Skeletal muscle tissue (tissue), 4 donors: ENCODE results near the gene PDE4D. TPM values are rescaled to one million over a fixed set of nuclear protein-coding genes. Genes with fewer than 3 reads are reported as not detected.

Experiments used
- H3K27ac ChIP-seq: one replicate; pipeline ENCODE4 v1.7.0; 2013; ENCODE audit warnings: mild to moderate bottlenecking, low read depth, low read length, inconsistent platforms
- H3K27me3 ChIP-seq, 3 donors: one replicate each; pipeline ENCODE4 v1.7.0; 2013; ENCODE audit warnings: low read length in 3 of 3; ENCODE audit not compliant: control insufficient read depth in 3 of 3, insufficient read depth in 3 of 3
- H3K36me3 ChIP-seq, 3 donors: one replicate each; pipeline ENCODE4 v1.7.0; 2013; ENCODE audit warnings: low read length in 3 of 3; ENCODE audit not compliant: control insufficient read depth in 3 of 3, insufficient read depth in 3 of 3
- H3K4me1 ChIP-seq, 3 donors: one replicate each; pipeline ENCODE4 v1.7.0; 2013; ENCODE audit warnings: low read length in 3 of 3, mild to moderate bottlenecking in 3 of 3; ENCODE audit not compliant: control insufficient read depth in 3 of 3, insufficient read depth in 3 of 3
- H3K4me3 ChIP-seq, 3 donors: one replicate each; pipeline ENCODE4 v1.7.0; 2013; ENCODE audit warnings: low read length in 3 of 3
- H3K9ac ChIP-seq, 3 donors: one replicate each; pipeline ENCODE4 v1.7.0; 2013; ENCODE audit warnings: low read length in 3 of 3, mild to moderate bottlenecking in 3 of 3, moderate library complexity in 2 of 3, low read depth in 1 of 3
- H3K9me3 ChIP-seq, 3 donors: one replicate each; pipeline ENCODE4 v1.7.0; 2013; ENCODE audit warnings: low read length in 3 of 3; ENCODE audit not compliant: control insufficient read depth in 3 of 3
- total RNA-seq: library from RNA; depleted of rRNA; stranded (reverse); fragments of >200 nt; gene quantifications from one replicate; pipeline ENCODE4 v1.2.3, GENCODE V29; 2014
- donor health status: Osteomylitis.

The PDE4D gene
- total RNA-seq, 1 donor from 2014 or later, result 59.0 TPM

- Histone ChIP-seq H3K27ac (no peak overlapping the region), H3K4me1 (no peaks in the 10 kb centered on the region), H3K9me3 (peaks cover 0 to 2% (median 0%) of the 10 kb centered on the region in 3 donors), H3K36me3 (no peaks in the 10 kb centered on the region), H3K9ac (no peak overlapping the region), H3K4me3 (no peak overlapping the region), H3K27me3 (no peaks in the 10 kb centered on the region)
These were observed 184.1 kb downstream of the PDE4D start for GRCh38 chr5:59709346-59709821.

GRCh38 chr5:59704936-59705335 is 188.6 kb downstream of the PDE4D start:
- no peaks in the 10 kb centered on the region for H3K27me3 ChIP-seq
- H3K9ac ChIP-seq, result no peak overlapping the region
- H3K4me1 ChIP-seq, result no peaks in the 10 kb centered on the region
- no peak overlapping the region for H3K4me3 ChIP-seq
- no peaks in the 10 kb centered on the region for H3K36me3 ChIP-seq
- no peak overlapping the region for H3K27ac ChIP-seq
- no peaks in the 10 kb centered on the region for H3K9me3 ChIP-seq

- Histone ChIP-seq H3K36me3 (no peaks in the 10 kb centered on the region), H3K9ac (no peak overlapping the region), H3K4me1 (no peaks in the 10 kb centered on the region), H3K9me3 (no peaks in the 10 kb centered on the region), H3K27me3 (no peaks in the 10 kb centered on the region), H3K27ac (no peak overlapping the region), H3K4me3 (no peak overlapping the region)
These were observed 189.7 kb downstream of the PDE4D start for GRCh38 chr5:59703789-59704188.

- no peaks in the 10 kb centered on the region for H3K4me1 ChIP-seq
- no peak overlapping the region for H3K4me3 ChIP-seq
- no peaks in the 10 kb centered on the region for H3K9me3 ChIP-seq
- no peak overlapping the region for H3K27ac ChIP-seq
- H3K9ac ChIP-seq, result no peak overlapping the region
- no peaks in the 10 kb centered on the region for H3K36me3 ChIP-seq
- no peaks in the 10 kb centered on the region for H3K27me3 ChIP-seq
These were observed 195.0 kb downstream of the PDE4D start for GRCh38 chr5:59698207-59699178.

- no peak overlapping the region for H3K27ac ChIP-seq
- H3K27me3 ChIP-seq, result no peaks in the 10 kb centered on the region
- H3K9me3 ChIP-seq, result no peaks in the 10 kb centered on the region
- no peak overlapping the region for H3K4me3 ChIP-seq
- H3K4me1 ChIP-seq, result no peaks in the 10 kb centered on the region
- no peak overlapping the region for H3K9ac ChIP-seq
- H3K36me3 ChIP-seq, result no peaks in the 10 kb centered on the region
These were observed 199.1 kb downstream of the PDE4D start for GRCh38 chr5:59694411-59694810.

GRCh38 chr5:59693492-59694309 is 199.8 kb downstream of the PDE4D start:
- no peaks in the 10 kb centered on the region for H3K36me3 ChIP-seq
- H3K4me3 ChIP-seq, result no peak overlapping the region
- no peak overlapping the region for H3K9ac ChIP-seq
- no peaks in the 10 kb centered on the region for H3K4me1 ChIP-seq
- no peak overlapping the region for H3K27ac ChIP-seq
- no peaks in the 10 kb centered on the region for H3K27me3 ChIP-seq
- H3K9me3 ChIP-seq, result no peaks in the 10 kb centered on the region

- Histone ChIP-seq H3K4me3 (no peak overlapping the region), H3K27ac (no peak overlapping the region), H3K9ac (no peak overlapping the region), H3K9me3 (no peaks in the 10 kb centered on the region), H3K27me3 (no peaks in the 10 kb centered on the region), H3K36me3 (no peaks in the 10 kb centered on the region), H3K4me1 (peaks cover 0 to 3% (median 0%) of the 10 kb centered on the region in 3 donors)
These were observed 207.7 kb downstream of the PDE4D start for GRCh38 chr5:59685793-59686192.

GRCh38 chr5:59685191-59685530 is 208.4 kb downstream of the PDE4D start:
- H3K4me3 ChIP-seq, result no peak overlapping the region
- H3K27me3 ChIP-seq, result no peaks in the 10 kb centered on the region
- H3K4me1 ChIP-seq, result peaks cover 0 to 3% (median 0%) of the 10 kb centered on the region in 3 donors
- no peak overlapping the region for H3K9ac ChIP-seq
- no peak overlapping the region for H3K27ac ChIP-seq
- H3K36me3 ChIP-seq, result no peaks in the 10 kb centered on the region
- no peaks in the 10 kb centered on the region for H3K9me3 ChIP-seq

- Histone ChIP-seq H3K36me3 (no peaks in the 10 kb centered on the region), H3K9ac (no peak overlapping the region), H3K4me1 (peaks cover 0 to 3% (median 0%) of the 10 kb centered on the region in 3 donors), H3K4me3 (no peak overlapping the region), H3K9me3 (no peaks in the 10 kb centered on the region), H3K27me3 (no peaks in the 10 kb centered on the region), H3K27ac (no peak overlapping the region)
These were observed 208.9 kb downstream of the PDE4D start for GRCh38 chr5:59684388-59685190.
